Dermis blood vessel endothelial cell (primary cell): ENCODE results near the gene CCDC57. TPM values are rescaled to one million over a fixed set of nuclear protein-coding genes. Genes with fewer than 3 reads are reported as not detected.
"Not testable (repeated sequence)": the region's sequence is repeated elsewhere in the genome, so short reads cannot be mapped to it uniquely, and the experiment has no call there.

Source experiments
- DNase-seq: peaks from one replicate; pipeline ENCODE4 v3.0.0; 2010
- total RNA-seq: library from RNA; depleted of rRNA; stranded (reverse); fragments of >200 nt; gene quantifications from 2 replicates; pipeline ENCODE4 v1.2.3, GENCODE V29; 2014

CCDC57 gene
- total RNA-seq, 1 donor from 2014 or later, result 9.4 TPM

DNA sequence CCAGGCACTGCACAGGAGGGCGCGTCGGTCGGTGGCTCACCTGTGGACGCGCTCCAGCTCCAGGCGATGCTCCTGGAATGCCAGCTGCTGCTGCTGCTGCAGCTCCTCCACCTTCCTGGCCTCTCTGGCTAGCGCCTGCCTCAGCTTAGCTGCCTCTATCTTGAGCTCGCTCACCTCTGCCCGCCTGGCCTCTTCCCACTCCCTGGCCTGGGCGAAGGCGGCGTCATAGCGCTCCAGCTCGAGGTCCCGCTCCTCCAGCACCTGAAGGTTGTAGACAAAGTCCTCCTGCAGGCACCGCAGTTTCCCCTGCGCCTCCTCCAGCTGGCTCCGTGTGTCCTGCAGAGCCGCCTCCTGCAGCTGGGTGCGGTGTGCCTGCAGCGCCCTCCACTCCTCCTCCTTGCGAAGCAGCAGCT lies 11.1 kb downstream of the CCDC57 start:
- DNase-seq, result no peak

DNA sequence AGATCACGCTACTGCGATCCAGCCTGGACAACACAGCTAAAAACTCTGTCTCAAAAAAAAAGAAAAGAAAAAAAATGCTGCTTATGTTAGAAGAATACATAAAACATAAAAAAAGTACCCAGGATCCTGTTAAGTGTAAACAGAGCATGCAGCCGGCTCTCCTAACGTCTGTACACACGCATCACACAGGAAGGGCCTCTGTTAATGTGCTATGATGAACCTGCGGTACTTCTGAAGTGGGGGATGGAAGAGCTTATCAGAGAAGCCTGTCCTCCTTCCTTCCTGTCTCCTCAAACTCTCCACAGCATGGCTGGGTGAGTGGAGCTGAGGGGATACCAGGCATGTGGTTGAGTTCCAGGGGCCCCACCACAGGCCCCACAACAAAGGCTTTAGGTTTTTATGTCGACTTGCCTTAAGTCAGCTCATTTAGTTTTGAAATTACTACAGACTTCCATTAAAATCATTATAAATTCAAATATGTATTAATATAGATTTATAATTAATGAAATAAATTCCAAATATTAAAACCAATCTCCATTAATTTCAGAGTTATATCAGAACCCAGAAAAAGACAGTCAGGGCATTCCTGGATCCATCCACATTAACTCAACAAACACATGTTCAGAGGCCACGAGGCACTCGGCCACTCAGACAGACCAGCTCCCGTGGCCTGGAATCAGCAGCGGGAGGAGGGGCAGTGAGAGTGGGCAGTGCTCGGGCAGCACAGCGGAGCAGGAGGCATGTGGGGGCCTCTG lies 11.7 kb downstream of the CCDC57 start:
- DNase-seq, result no peak

DNA sequence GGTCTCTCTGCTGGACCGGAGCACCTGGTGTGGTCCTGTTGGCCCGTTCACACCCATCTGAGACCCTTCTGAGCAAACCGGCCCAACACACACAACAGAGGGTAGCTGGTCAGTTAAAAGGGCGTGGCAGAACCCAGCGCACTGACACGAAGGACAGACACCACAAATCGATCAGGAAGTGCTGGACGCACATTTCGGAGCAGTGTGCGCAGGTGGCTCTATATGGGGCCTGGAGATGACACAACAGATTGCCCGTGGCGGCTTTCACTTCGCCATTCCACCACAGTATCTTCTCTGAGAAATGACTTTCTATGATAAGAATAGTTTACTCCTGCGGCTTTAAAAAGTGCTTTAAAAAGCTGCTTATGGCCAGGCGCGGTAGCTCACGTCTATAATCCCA lies 12.5 kb downstream of the CCDC57 start:
- DNase-seq, result no peak

DNA sequence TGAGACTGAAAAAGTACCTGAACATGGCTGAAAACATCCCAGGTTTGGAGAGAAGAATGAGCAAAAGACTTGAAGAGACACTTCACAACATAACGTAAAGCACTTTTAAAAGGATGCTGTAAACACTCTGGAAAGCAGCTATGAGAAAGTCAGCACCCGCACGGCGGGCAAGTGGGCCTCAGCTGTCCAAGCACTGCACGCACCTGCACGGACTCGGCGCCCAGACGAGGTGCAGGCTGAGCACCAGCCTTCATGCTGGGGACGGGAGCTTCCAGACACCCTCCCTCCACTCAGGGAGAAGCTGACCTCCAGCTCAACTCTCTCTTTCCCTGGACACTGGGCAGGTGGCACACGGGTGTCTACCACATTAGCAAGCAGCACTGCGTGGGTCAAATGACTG lies 13.1 kb downstream of the CCDC57 start:
- DNase-seq, result no peak

DNA sequence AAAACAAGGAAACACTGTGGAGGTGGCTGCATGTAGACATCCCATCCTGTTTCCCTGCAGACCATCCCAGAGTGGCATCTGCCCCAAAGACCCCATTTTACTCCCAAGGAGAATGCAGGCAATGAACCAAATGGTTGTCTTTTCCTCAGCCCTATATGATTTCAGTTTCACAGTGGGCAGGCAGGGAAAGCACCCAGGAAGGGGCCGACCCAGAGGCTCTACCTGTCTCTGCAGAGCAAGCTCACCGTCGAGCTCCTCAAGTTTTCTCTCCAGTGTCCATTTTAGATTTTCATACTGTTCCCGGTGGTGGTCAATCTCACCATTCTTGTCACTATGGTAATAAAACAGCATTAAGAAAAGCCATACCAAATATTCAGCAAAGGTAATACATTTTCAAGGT lies 14.6 kb downstream of the CCDC57 start:
- no peak for DNase-seq

DNA sequence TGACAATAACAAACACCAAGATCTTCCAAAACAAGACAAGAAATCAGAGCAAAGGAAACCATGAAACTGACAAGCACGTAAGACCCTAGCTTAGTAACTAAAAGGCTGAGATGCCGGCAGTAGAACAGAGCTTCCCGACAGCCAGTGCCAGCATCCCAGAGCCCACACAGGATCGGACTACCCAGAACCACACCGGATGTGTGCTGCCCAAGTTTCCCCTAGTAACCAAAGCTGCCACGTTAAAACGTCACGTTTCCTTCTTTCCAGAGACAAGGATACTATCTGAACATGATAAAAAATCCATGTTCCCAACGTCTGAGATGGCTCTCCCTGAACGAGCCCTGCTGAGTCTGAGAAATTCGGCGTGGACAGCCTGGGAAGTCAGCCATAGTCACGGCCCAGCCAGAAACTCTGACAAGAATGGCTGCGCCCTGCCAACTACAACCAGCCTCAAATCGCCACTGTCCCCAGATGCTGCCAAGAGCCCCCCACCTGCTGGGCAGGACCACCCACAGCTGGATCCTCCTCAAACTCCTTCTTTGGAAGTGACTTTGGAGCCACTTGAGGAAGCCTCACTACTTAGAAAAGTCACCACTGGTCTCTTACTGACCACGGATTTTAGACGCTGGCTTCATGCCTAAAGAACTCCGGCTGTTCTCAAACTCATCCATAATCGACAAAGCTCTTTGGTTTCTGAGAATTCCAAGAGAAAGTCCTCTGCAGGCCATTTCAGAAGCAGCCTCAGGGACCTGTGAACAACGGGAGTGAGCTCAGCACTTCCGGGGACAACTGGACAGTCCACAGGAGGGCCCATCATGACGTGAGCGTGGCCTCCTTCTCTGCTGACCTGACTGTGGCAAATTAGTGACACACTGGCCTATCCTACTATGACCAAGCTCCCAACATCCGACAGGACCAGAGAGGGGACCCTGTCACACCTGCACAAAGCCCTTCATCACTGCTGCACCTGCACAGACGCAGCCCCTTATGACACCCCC lies 16.7 kb downstream of the CCDC57 start:
- DNase-seq, result no peak

DNA sequence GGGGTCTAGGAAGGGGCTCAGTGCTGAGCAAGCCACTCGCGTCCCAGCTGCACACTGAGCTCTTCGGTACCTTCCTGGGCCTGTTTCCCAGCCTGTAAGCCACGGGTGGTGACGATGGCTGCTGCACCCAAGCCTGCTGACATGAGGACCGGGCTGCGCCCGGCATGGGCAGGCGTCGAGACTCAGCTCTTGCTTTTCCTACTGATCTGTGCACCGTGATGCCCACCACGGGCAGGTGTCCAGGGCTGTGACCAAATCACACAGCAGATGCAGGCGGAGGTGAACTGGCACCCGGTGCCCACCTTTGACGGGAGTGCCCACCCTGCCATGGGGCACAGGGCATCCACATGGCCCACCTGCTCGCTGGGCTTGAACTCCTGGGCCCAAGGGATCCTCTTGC lies 17.9 kb downstream of the CCDC57 start:
- DNase-seq, result no peak

DNA sequence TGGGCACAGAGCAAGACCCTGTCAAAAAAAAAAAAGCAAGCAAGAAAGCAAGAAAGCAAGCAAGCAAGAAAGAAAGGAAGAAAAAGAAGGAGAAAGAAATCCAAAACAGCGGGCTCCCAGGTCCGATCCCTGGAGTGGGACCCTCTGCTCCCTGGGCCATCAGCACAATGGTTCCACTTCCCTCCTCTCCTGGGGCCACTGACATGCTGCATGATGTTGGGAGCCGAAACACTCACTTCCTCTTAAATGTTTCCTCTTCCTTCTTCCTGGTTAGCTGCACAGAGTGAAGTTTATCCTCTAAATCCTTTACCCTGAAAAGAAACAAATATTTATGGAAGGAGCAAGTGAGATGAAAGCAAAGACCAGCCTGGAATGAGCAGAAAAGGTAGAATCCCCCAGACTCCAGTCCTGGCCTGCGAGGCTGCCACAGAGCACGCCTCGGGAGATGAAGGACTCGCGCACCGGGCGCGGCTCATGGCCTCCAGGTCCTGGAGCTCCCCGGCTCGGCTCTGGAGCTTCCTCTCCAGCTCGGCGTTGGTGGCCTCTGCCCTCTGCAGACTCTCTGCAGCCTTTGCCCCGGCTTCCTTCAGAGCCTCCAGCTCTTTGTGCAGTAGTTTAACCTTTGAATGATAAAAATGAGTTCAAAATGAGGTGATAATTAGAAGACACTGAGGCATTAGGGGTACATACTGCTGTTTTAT lies 19.0 kb downstream of the CCDC57 start:
- DNase-seq, result no peak

DNA sequence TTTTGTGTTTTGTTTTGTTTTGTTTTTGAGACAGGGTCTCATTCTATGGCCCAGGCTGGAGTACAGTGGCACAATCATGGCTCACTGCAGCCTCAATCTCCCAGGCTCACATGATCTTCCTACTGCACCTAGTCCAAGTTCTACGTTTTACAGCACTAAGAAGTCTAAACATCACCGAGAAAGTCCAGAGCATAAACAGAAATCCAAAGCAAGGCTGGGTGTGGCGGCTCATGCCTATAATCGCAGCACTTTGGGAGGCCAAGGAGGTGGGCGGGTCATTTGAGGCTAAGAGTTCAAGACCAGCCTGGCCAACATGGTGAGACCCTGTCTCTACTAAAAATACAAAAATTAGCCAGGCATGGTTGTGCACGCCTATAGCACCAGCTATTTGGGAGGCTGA lies 19.6 kb downstream of the CCDC57 start:
- DNase-seq, result not testable (repeated sequence)

DNA sequence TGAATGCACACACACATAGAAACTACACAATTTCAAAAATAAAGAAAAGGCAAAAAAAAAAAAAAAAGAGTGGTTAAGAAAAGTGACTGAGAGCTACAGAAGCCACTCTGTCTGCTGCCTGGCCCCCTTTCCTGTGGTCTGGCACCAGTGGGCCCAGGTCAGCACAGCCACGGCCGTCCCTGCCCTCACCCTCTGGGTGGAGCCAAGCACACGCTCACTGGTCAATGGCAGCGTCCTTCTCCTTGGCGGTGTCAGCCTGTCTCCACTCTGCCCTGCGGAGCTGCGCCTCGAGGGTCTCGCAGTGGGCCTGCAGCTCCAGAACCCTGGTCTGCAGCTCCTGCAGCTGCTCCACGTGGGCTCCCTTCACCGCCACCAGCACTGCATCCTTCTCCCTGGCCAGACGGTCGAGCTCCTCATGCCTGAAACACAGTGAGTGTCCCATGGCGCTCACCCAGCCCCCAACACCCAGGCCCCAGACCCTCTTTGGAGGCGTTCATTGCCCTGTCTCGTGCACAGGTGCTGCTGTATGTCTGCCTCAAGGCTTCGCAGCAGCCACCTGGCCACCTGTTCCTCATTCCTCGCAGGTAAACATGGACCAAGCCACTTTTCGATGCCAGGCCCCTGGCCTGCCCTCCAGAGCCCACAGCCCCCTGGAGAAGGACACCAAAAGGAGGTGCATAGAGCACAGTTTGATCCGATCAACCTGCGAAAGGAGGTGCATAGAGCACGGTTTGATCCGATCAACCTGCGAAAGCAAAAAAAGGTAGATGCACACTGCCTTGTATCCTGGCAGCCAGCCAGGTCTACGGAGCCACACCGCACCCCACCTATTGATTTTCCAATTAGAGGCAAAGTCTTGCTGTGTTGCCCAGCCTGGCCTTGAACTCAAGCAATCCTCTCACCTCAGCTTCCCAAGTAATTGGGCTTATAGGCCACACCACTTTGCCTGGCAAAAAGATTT lies 24.4 kb downstream of the CCDC57 start:
- DNase-seq, result no peak

DNA sequence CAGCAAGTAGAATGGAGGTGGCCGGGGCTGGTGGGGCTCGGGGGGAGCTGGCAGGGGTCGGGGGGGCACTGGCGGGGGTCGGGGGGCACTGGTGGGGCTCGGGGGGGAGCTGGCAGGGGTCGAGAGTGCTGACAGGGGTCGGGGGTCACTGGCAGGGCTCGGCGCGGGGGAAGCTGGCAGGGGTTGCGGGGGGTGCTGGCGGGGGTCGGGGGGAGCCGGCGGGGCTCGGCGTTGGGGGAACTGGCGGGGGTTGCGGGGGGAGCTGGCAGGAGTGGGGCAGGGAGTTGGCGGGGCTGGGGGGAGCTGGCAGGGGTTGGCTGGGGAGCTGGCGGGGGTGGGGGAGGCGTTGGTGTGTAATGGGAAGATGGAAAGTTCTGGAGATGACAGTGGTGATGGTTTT lies 25.1 kb downstream of the CCDC57 start:
- DNase-seq, result no peak

DNA sequence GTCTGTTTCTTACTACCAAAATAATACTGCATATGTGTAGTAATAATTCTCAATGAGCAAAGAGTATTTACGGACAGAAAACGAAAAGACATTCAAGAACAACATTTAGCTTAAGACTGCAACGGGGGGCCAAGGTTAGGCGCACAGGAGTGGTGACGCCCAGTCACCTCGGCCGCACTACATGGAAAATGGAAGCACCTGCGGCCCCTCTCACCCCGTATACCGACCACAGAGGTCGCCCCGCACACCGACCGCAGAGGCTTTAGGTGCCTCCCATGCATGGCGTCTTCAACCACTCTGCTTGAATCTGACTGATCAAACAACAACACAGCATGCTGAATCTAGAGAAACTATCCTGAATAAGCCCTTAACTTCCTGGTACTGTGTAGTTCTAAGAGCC lies 26.4 kb downstream of the CCDC57 start:
- no peak for DNase-seq

DNA sequence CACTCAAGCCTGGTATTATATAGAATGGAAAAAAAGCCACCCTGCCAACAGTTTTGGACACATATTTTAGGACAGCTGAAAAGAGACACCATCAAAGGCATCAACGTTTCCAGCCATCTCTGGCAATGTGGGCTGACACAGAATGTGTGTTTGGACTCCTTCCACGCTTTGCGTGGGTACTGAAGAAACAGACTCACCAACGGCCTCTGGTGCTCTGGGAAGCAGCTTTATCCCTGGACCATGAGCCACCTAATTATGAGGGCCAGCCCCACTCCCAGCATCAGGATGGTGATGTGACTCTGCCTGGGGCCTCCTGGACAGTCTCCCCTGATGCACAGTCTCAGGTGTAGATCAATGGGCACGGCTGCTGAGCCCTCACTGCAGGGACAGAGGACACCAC lies 27.9 kb downstream of the CCDC57 start:
- DNase-seq, result no peak

DNA sequence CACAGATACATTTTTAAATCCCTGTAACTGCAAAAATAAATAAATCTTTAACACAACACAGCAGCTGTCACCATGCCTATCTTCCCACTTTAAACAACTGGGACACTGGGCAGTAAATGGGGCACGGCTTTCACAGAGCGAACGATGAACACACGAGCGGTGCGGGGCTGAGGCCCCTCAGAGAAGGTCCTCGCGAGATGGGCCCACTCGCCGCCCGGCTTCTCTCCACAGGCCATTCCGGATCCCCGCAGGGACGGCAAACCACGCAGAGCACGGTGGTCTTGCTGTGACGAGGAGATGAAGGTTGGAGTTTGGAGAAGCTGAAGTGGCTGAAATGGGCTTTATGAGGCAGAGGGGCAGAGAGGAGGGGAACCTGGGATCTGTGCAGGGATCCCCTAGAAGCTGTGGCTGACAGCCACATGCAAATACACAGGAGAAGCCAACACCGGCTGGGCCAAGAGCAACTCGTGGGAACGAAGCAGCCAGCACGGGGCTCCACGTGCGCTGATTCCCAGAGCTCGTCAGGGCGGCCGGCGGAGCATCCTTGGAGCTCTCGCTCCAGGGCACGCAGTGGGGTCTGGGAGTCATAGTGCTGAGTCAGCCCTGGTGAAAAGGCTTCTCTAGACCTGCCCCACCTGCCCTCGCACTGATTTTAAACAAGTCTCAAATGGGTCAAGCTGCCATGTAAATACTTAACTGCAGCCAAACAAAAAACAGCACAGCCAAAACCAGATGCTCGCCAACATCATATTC lies 31.7 kb downstream of the CCDC57 start:
- no peak for DNase-seq

DNA sequence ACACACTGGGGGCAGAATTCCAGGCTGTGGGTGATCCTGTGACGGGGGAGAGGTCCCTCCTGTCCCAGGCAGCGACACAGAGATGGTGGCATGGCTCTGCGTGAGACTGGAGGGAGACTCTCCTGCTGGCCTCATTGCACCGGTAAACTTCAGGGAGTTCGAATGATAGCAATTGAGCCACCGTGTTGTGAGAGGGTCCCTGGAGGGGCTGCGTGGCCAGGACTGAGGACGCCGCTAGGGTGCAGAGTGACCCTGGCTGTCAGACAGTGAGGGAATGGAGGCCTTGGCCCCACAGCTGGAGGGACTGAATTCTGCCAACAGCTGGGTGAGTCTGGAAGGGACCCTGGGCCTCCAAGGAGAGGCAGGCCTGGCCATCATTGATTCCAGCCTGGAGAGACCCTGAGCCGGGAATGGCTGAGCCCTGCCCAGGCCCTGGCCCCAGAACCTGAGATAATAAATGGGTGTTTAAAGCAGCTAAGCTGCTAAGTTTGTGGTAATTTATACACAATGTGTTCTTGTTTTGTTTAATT lies 32.6 kb downstream of the CCDC57 start:
- no peak for DNase-seq

DNA sequence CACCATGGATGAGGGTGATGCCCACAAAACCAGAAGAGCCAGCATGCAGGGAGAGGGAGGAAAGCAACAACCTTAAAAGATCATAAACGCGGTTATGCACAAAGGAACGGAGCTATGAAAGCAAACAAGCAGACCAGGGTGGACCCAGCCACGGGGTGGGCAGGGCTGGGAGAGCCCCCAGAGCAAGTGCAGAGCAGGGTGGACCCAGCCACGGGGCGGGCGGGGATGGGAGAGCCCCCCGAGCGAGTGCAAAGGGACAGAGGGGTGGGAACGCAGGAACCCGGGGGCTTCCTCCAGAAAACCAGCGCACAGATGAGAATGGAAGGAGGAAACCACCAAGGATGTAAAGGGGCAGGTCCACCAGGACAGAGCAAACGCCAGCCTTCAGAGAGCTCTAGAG lies 33.2 kb downstream of the CCDC57 start:
- DNase-seq, result no peak

DNA sequence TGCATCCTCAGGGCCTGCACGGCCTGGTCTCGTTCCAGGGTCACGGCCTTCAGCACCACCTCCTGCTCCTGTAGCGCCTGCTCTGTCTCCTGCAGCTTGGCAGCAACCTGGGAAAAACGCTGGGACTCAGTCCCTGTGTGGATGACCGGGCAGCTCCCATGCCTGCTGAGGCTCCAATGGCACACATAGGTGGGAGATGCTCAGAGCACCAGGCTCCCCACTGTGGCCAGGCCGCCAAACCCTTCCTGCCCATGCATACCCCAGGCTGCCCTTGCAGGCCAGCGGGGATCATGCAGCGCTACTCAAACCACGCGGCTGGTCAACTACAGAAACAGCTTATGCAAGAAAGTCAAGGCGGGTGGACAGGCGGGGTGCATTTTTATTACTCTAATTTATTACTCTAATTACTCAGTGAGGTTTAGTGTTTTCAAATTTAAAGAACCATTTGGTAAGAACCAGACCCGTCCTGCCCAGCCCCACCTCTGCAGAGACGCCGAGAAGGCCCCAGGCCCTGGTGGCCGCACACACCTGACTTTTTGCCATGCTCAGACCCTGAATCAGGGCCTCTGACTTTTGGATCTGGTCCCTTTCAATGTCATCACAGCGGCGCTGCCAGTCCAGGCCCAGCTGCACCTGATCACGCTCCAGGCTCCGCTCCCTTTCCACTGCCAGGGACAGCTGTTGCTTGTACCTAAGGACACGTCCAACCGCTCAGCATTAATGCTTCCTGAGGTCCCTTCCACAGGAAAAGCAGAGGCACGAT lies 34.0 kb downstream of the CCDC57 start:
- no peak for DNase-seq

DNA sequence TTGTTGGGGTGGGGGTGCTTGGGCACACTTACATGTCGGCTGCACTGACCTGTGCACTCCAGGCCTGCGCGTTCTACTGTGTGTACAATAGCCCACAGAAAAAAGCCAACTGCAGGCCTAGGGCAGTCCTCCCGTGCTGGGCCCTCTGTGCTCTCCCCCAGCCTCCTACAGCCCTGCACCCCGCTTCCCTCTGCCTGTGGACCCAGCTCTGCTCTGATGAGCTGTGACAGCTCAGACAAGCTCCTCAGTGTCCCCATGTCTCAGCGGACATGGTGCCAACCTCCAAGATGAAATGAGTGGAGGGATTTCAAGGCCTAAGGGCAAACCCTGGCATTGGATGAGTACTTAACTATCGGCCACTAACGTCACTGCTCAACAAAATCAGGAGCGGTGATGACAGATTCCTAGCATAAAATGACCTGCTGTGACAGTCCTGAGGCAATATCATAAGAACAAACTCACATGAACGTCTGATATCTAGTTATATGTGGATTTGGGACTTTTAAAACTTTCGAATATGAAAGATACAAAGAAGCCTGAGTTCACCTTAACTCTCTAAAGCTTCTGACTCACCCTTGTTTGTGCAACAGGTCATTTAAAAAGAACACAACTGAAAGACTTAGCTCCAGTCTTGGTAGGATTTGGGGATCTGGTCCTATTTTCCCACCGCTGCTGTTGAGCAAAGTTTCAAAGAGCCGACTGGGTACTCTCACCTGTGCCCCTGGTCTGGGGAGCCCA lies 34.7 kb downstream of the CCDC57 start:
- DNase-seq, result no peak

DNA sequence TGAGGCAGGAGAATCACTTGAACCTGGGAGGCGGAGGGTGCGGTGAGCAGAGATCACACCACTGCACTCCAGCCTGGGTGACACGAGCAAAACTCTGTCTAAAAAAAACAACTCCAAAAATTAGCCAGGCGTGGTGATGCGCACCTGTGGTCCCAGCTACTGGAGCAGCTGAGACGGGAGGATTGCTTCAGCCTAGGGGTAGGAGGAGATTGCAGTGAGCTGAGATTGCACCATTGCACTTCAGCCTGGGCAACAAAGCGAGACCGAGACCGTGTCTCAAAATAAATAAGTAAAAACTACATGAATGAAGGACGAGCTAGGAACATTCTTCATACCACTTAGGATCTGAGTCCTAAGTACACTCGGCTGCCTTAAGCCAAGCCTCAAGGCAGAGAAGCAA lies 35.4 kb downstream of the CCDC57 start:
- no peak for DNase-seq
